HG02798 (cell line): ENCODE measurements around the gene SC5D.

Source experiments
- ATAC-seq: cut with Tn5 transposase; IDR thresholded peaks from one replicate; pipeline ENCODE4 v1.9.1; 2021; ENCODE audit warnings: mild to moderate bottlenecking; ENCODE audit not compliant: unreplicated experiment, poor library complexity

Gene SC5D

DNA sequence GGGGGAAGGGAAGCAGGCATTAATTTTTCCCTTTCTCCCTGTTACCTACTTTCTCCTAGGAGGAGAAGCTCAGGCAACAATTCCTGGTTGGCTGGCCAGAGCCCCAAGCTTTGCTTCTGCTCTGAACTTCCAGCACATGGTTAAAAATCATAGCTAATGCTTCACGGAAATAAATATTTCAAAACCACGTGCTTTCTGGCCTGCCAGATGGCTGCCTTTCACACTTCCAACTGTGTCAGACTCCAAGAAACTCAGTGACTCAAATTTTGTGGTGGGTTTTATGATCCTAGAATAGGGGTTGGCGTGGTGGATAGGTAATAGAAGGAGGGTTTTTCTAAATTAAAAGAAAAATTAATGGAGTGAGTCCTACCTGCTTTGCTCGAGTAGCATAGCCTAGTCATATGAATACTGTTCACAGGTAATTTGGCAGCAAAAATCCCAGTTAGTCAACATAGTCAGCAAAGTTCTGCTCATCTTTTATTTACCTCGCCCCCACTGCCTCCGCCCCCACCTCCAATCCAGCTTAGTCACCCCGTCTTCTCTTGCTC is 58.6 kb downstream of the SC5D start:
- ATAC-seq, result no peak

DNA sequence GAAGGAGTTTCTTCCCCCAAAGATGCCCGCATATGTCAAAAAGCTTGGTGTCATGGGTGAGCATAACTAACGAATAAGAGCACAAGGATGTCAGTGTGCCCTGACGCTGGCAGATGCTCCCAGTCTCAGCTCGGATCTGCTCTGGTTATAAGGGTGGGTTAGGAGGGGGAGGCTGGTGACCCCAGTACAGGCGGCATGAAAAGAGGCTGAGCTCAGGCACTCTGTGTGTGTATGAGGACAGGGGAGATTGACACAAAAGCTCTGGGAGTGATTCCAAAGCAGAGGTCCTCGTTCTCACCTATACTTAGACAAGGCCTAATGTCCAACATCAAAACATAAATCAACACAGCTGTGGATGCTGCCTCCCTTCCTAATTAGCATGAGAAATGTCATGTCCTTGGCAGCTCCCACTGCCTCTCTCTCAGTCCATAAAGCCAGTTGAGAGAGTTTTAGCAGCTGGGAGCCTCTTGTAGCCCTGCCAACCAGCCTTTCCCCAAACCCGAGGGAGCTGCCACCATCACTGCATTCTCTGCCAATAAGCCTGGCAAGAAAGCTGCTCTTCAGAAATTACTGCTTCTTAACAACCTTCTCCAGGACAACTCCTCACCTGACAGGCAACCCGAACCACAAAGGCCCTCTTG is 59.8 kb downstream of the SC5D start:
- no peak for ATAC-seq

DNA sequence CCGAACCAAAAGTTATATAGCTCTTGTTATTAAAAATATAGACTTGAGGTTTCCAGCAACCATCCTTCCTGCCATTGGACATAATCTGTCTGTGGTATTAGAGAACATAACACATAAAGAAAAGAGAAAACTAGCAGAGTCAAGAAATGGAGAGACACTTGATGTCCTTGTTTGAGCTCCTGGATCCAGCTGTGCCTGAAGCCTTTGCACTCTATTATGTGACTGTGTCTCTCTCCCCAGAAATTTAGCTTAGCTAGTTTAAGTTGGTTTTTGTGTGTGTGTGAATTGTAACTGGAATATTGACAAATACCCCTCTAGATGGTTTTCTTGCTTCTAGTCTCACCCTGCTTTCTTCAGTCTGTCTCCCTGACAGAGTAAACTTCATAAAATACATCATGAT is 61.6 kb downstream of the SC5D start:
- ATAC-seq, result no peak

DNA sequence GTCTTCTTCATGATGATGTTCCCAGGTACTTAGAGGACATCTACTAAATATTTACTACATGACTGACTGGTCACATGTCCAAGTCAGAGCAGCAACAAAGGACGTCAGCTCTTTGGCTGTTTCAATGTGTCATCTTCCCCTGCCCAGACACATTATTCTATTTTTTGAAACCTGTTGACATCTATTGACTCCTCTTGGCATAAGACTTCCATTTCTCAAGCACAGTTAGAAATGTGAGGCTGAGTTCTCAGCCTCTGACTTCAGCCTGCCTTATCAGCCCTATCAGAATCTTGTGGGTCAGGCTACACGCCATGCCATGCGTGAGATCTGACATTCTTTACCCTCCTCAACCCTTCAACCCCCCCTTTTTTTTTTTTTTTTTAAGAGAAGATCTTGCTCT is 63.8 kb downstream of the SC5D start:
- ATAC-seq, result no peak
